Subcutaneous abdominal adipose tissue (tissue), 5 donors: ENCODE data around the gene NR2F1-AS1.
A peak's percentile ranks its signal among the peaks of the same experiment; 100 is the strongest.

ENCODE experiments used
- H3K27ac ChIP-seq: one replicate; pipeline ENCODE4 v1.7.0; 2013; ENCODE audit warnings: low read depth, mild to moderate bottlenecking, inconsistent platforms, low read length, moderate library complexity
- H3K27me3 ChIP-seq, 5 donors: one replicate each; pipeline ENCODE4 v1.7.0; 2013; ENCODE audit warnings: low read length in 5 of 5, inconsistent platforms in 1 of 5; ENCODE audit not compliant: control insufficient read depth in 5 of 5, insufficient read depth in 4 of 5
- H3K36me3 ChIP-seq, 5 donors: one replicate each; pipeline ENCODE4 v1.7.0; 2013; ENCODE audit warnings: low read length in 5 of 5; ENCODE audit not compliant: control insufficient read depth in 5 of 5, insufficient read depth in 5 of 5
- H3K4me1 ChIP-seq, 5 donors: one replicate each; pipeline ENCODE4 v1.7.0; 2013; ENCODE audit warnings: low read length in 5 of 5, mild to moderate bottlenecking in 3 of 5, moderate library complexity in 1 of 5; ENCODE audit not compliant: control insufficient read depth in 5 of 5, insufficient read depth in 5 of 5
- H3K4me3 ChIP-seq, 5 donors: one replicate each; pipeline ENCODE4 v1.7.0; 2013; ENCODE audit warnings: low read length in 5 of 5, low read depth in 1 of 5
- H3K9ac ChIP-seq, 5 donors: one replicate each; pipeline ENCODE4 v1.7.0; 2013; ENCODE audit warnings: low read length in 5 of 5, mild to moderate bottlenecking in 4 of 5, moderate library complexity in 3 of 5
- H3K9me3 ChIP-seq, 5 donors: one replicate each; pipeline ENCODE4 v1.7.0; 2013; ENCODE audit warnings: low read length in 5 of 5; ENCODE audit not compliant: control insufficient read depth in 5 of 5
- donor health status: healthy.
- donor health status: healthy.
- donor health status: healthy.
- donor health status: healthy.
- donor health status: healthy.

The NR2F1-AS1 gene

DNA sequence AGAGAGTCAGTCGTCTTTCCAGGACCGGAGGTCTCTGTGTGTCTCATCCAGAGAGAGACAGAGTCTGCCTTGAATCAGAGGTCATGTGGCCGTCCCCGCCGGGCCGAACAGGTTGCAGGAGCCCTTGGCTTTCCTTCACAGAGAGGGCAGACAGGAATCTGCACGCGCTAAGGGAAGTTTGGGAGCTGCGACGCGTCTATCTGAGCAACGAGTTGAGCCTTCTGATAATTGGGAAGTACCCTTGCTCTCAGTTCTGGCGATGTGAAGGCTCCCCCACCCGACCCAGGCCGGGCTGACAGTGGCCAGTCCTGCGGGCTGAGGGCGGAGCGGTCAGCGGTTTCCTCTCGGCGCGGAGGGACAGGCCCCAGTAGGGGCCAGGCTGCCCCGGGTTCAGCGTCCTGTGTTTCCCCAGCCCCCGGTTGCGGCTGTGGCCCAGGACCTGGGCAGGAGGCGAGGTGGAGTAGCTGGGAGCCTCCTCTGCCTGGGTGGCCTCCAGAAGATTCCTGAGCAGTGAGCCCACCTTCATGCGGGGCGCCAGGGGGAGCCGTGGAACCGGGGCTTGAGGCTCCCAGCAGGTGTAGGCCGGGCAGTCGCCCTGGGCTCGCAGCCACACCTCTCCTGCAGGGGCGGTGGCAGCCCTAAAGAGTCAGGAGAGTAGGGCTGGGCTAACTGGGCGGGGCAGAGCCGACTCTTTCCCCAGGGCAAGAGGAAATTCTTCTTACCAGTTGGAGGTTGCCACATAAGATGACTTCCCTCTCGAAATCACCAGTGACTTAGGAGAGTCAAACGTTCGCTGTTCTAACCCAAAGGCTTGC lies 15.9 kb upstream of the NR2F1-AS1 start:
- peaks cover 4 to 16% (median 6%) of the 10 kb centered on the region in 5 donors for H3K36me3 ChIP-seq
- H3K9ac ChIP-seq, result no peak overlapping the region
- no peaks in the 10 kb centered on the region for H3K9me3 ChIP-seq
- peak overlapping the region in 1 of 5 donors; percentile 28 for H3K4me3 ChIP-seq
- peaks cover 24 to 61% (median 50%) of the 10 kb centered on the region in 5 donors for H3K27me3 ChIP-seq
- no peak overlapping the region for H3K27ac ChIP-seq
- peaks cover 0 to 15% (median 0%) of the 10 kb centered on the region in 5 donors for H3K4me1 ChIP-seq

DNA sequence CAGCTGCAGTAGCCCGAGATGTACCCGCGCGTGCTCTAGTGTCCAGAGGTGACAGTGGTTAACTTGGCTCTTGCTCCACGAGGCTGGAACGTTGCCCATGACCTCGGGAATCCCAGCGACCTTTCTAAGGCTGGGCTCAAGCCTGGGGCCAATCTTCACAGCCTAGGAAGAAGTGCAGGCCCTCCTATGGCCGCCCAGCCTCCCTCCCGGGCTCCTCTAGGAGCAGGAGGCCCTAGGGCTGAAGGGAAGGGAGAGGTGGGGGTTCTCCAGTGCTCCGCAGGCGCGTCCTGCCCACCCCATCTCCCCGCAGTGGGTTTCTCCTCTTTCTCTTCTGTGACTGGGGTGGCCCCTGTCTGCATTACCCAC lies 15.3 kb upstream of the NR2F1-AS1 start:
- peaks cover 4 to 16% (median 6%) of the 10 kb centered on the region in 5 donors for H3K36me3 ChIP-seq
- H3K4me3 ChIP-seq, result no peak overlapping the region
- peaks cover 0 to 15% (median 0%) of the 10 kb centered on the region in 5 donors for H3K4me1 ChIP-seq
- H3K27me3 ChIP-seq, result peaks cover 21 to 55% (median 45%) of the 10 kb centered on the region in 5 donors
- no peak overlapping the region for H3K27ac ChIP-seq
- no peaks in the 10 kb centered on the region for H3K9me3 ChIP-seq
- no peak overlapping the region for H3K9ac ChIP-seq

DNA sequence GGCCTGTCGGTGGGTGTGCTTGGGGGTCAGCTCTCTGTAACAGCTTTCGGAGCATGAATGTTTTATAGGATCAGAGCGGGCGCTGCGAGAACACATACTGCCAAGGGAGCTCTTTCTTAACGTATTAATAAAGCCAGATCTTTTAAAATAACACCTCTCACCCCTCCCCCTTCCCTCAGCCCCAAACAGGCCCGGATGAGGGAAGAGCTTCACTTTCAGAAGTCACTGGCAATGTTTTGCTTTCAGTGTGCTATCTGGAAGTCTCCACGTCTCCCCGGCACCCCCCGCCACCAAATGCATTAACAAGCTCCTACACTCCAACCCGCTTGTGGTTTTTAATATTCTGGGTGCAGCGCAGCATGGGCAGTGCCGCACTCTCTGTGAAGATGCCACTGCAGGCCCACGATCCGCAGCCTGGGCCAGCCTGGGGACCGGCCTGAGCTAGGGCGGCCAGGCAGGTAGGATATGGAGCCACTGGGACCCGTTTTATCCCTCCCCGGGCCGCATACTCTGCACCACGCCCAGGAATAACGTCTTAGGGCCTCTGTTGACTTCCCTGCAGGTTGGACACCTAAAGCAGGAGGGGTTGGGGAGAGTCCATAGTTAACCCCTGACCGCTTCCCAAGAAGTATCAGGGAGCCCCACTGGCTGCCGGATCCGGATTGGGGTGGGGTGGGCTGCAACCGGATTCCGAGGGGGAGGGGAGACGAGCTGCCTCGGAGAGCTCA lies 14.6 kb upstream of the NR2F1-AS1 start:
- H3K36me3 ChIP-seq, result peaks cover 4 to 16% (median 6%) of the 10 kb centered on the region in 5 donors
- H3K9ac ChIP-seq, result no peak overlapping the region
- H3K4me3 ChIP-seq, result no peak overlapping the region
- peaks cover 21 to 48% (median 41%) of the 10 kb centered on the region in 5 donors for H3K27me3 ChIP-seq
- H3K27ac ChIP-seq, result no peak overlapping the region
- no peaks in the 10 kb centered on the region for H3K9me3 ChIP-seq
- H3K4me1 ChIP-seq, result peaks cover 0 to 15% (median 0%) of the 10 kb centered on the region in 5 donors

DNA sequence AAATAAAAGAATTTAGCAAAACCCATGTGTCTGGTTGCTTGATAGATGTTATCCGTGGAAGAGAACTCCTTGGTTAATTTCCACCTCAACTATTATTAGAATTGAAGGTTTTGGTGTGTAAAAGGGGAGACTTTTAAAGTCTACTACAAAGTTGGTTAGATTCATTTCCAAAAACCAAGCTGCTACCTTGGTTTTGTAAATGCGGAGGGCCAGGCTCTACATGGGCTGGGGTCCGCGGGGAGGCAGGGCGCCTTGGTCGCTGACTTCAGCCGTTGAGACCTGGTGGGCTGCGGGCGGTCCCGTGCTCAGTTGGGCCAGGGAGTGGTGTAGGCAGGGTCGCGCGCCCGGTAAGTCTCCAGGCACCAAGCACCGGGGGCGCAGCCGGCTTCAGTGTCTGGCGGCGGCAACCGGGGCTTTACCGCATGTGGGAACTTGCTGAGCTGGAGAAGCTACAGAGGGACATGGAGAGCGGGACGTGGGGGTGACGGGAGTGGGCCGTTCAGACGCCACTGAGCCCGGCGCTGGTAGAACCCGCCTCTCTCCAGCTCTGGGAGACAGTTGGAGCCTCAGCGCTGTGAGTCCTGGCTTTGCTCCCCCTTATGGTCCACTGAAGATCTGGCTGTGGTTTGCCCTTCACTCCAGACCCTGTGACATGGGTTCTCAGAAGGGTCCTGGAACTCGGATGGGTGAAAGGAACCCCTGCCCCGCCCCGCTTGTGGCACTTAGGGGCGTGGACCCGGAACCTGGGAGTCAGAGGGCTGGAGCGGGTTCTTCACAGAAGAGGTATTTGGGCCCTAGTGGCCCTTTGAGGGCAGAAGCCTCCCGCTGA lies 13.8 kb upstream of the NR2F1-AS1 start:
- H3K9me3 ChIP-seq, result no peaks in the 10 kb centered on the region
- peaks cover 0 to 15% (median 7%) of the 10 kb centered on the region in 5 donors for H3K4me1 ChIP-seq
- peaks cover 17 to 43% (median 37%) of the 10 kb centered on the region in 5 donors for H3K27me3 ChIP-seq
- H3K9ac ChIP-seq, result no peak overlapping the region
- H3K27ac ChIP-seq, result no peak overlapping the region
- H3K4me3 ChIP-seq, result no peak overlapping the region
- H3K36me3 ChIP-seq, result peaks cover 4 to 16% (median 6%) of the 10 kb centered on the region in 5 donors

DNA sequence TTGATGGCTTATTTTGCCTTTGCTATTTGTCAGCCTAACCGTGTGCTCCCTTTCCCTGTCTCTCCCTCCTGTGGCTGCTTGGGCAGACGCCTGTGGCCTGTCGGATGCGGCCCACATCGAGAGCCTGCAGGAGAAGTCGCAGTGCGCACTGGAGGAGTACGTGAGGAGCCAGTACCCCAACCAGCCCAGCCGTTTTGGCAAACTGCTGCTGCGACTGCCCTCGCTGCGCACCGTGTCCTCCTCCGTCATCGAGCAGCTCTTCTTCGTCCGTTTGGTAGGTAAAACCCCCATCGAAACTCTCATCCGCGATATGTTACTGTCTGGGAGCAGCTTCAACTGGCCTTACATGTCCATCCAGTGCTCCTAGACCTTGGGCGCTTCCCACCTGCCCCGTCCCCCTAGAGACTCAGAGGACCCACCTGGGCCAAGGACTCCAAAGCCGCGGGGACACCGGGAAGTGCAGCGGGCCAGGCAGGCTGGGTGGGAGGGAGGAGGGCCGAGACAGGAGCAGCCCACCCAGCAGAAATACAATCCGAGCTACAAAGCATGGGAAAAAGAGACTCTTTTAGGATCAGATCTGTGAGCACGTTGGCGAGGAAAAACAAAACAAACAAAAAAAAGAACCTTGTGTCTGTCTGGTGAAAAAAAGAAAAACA lies 12.6 kb upstream of the NR2F1-AS1 start:
- H3K4me3 ChIP-seq, result no peak overlapping the region
- no peak overlapping the region for H3K27ac ChIP-seq
- H3K36me3 ChIP-seq, result peaks cover 4 to 16% (median 6%) of the 10 kb centered on the region in 5 donors
- H3K9me3 ChIP-seq, result no peaks in the 10 kb centered on the region
- H3K9ac ChIP-seq, result no peak overlapping the region
- peaks cover 17 to 33% (median 27%) of the 10 kb centered on the region in 5 donors for H3K27me3 ChIP-seq
- peaks cover 0 to 15% (median 8%) of the 10 kb centered on the region in 5 donors for H3K4me1 ChIP-seq

DNA sequence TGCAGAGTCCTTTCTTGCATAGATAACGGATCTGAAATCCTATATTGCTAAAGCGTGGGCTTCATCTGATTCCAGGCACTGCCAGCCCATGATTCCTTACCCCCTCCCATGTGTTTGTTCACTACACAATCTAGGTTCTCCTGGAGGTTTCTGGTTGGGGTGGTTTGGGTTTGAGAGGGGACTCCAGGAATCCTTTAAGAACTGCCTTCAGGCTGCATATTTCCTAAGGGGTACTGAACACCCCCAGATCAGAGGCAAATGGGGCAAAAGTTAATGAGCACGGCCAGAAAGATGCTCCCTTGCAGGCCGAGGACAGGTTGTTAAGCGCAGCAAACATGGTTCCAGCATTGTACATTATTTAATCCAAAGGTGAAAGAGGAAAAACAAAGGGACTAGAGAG lies 11.9 kb upstream of the NR2F1-AS1 start:
- Histone ChIP-seq H3K4me3 (no peak overlapping the region), H3K27ac (no peak overlapping the region), H3K9me3 (peaks cover 0 to under 1% (median 0%) of the 10 kb centered on the region in 5 donors), H3K4me1 (peaks cover 0 to 18% (median 8%) of the 10 kb centered on the region in 5 donors), H3K36me3 (peaks cover 4 to 19% (median 9%) of the 10 kb centered on the region in 5 donors), H3K9ac (no peak overlapping the region), H3K27me3 (peaks cover 10 to 29% (median 23%) of the 10 kb centered on the region in 5 donors)

DNA sequence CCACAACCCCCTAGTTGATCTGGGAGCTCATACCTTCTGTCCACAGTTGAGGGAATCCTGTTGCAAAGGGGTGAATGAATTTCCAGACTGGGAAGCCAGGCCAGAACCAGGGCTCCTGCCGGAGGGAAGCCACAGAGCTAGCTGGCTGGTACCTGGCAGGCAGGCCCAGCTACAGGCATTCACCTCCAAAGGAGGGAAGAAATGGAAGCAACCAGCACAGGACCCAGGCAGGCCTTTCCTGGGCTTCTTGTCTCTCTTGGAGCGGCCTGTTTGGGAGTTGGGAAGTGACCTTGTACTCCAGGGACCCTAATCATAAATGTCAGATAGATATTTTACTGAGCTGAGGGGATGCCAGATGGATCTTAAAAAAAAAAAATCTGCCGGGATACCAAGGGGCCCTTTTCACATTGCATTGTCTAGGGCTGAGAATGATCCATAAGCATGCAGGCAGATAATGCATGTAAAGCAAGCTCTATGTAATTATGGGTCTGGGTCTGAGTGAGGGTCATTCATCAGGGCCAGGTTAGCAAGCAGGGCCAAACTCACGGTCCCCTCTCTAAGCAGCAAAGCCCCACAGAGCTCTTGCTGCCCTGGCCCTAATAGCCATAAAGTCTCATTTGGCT lies 10.4 kb upstream of the NR2F1-AS1 start:
- Histone ChIP-seq H3K9ac (no peak overlapping the region), H3K9me3 (peaks cover 0 to 4% (median 0%) of the 10 kb centered on the region in 5 donors), H3K27ac (no peak overlapping the region), H3K4me3 (no peak overlapping the region), H3K4me1 (peaks cover 0 to 11% (median 9%) of the 10 kb centered on the region in 5 donors), H3K36me3 (peaks cover 4 to 21% (median 13%) of the 10 kb centered on the region in 5 donors), H3K27me3 (peaks cover 0 to 19% (median 15%) of the 10 kb centered on the region in 5 donors)

DNA sequence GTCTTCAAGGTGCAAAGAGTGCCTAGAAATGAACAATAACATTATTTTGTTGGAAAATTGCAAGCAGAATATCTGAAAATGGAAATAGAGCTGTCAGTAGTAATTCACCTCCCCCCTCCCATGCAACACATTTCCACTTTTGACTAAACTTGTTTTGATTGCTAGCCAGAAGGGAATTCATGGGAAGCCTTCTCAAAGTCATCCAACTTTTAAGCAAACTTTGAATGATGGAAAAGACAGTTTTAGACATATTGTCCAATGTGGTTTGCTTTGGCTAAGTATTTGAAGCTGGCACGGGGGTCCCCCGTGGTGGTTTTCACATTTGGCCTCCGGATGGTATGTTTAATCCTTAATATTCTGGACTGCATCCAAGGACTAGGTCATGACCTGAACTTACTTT lies 9.5 kb upstream of the NR2F1-AS1 start:
- Histone ChIP-seq H3K36me3 (peaks cover 4 to 21% (median 13%) of the 10 kb centered on the region in 5 donors), H3K4me3 (no peak overlapping the region), H3K27ac (no peak overlapping the region), H3K9me3 (peaks cover 0 to 4% (median 0%) of the 10 kb centered on the region in 5 donors), H3K4me1 (peaks cover 0 to 19% (median 15%) of the 10 kb centered on the region in 5 donors), H3K27me3 (peaks cover 0 to 18% (median 11%) of the 10 kb centered on the region in 5 donors), H3K9ac (no peak overlapping the region)

DNA sequence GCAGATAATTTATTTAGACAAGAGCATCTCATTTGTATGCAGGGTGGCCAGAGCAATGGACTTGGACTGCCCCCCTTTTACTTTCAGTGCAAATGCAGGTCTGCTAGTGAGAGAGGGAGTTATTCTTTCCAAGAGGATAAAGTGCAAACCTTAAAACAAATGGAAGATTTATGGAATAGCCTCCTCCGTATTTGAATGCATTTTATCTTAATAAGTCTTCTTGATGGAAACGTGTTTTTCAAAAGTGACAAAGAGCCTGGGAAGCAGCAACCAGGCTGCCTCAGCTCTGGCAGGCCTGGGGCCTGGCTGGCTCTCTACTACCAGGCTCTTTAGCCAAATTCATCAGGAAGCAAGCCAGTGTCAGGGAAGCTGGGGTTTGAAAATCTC lies 8.8 kb upstream of the NR2F1-AS1 start:
- H3K36me3 ChIP-seq, result peaks cover 4 to 16% (median 13%) of the 10 kb centered on the region in 5 donors
- H3K4me3 ChIP-seq, result no peak overlapping the region
- peaks cover 0 to 4% (median 0%) of the 10 kb centered on the region in 5 donors for H3K9me3 ChIP-seq
- peaks cover 0 to 23% (median 19%) of the 10 kb centered on the region in 5 donors for H3K4me1 ChIP-seq
- H3K27ac ChIP-seq, result no peak overlapping the region
- peaks cover 0 to 18% (median 8%) of the 10 kb centered on the region in 5 donors for H3K27me3 ChIP-seq
- no peak overlapping the region for H3K9ac ChIP-seq
